ENCODE measurements around the gene SLC25A36. TPM values are rescaled to one million over a fixed set of nuclear protein-coding genes. Genes with fewer than 3 reads are reported as not detected.

Gene SLC25A36
- total RNA-seq, result 78.1 and 89.6 TPM in 2 replicates

GRCh38 chr3:140941434-140942220, at the start of gene SLC25A36:
Gene SLC25A36 (plus strand): TSS chr3:140941836. CDS start chr3:140942055, 219 bp downstream.

Other genes with a start within 250 kb of the SLC25A36 start
- under 0.01 TPM in 1 of 2 replicates, not detected in the other for gene SPSB4, start 109.5 kb downstream of the SLC25A36 start, total RNA-seq

Measured in thoracic aorta endothelial cell (primary cell).